NB4 (cell line): ENCODE data around the gene MSI2.

Source experiments
- CTCF ChIP-seq: IDR thresholded peaks from one replicate; pipeline ENCODE4 v1.5.1; 2012; ENCODE audit warnings: low read depth, low read length
- MAX ChIP-seq: IDR thresholded peaks from 2 replicates; pipeline ENCODE4 v1.6.1; 2011; ENCODE audit warnings: low read depth, low read length
- MYC ChIP-seq: IDR thresholded peaks from 2 replicates; pipeline ENCODE4 v1.6.1; 2011; ENCODE audit warnings: low read depth, low read length
- POLR2A ChIP-seq: IDR thresholded peaks from 2 replicates; pipeline ENCODE4 v1.6.1; 2011; ENCODE audit warnings: mild to moderate bottlenecking; ENCODE audit not compliant: insufficient read length; ENCODE audit errors: extremely low read depth

DNA sequence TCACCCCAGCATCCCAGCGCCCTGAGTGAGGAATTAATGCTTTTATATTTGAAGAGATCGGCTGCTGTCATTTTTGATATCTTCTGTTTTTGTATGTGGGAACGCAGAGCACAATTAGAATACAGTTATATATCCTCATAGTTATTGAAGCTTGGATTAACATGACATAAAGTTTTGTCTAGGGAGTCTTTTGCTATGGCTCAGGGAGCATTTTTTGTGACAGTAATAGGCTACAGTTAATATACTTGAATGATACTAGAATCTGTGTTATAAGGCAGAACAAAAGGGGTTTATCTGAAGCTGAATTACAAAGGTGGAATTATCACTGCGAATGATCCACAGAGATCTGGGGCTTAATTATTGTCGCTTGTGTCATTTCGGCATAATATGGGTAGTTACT is 239.4 kb downstream of the MSI2 start:
- TF ChIP-seq CTCF (no peak), MAX (no peak), POLR2A (no peak), MYC (no peak)
